GM20000 (cell line): ENCODE measurements around the gene PPP1R36.
"Not testable (repeated sequence)": the region's sequence is repeated elsewhere in the genome, so short reads cannot be mapped to it uniquely, and the experiment has no call there.

ENCODE experiments used
- DNase-seq: peaks from one replicate; pipeline ENCODE4 v3.0.0; 2012; ENCODE audit warnings: low spot score
- TF ChIP-seq, protein P1 (sequence below): IDR thresholded peaks from 2 replicates; pipeline ENCODE4 v1.5.1; 2012; ENCODE audit warnings: mild to moderate bottlenecking, control low read depth; ENCODE audit errors: extremely low read depth, missing control alignments

PPP1R36 gene

DNA sequence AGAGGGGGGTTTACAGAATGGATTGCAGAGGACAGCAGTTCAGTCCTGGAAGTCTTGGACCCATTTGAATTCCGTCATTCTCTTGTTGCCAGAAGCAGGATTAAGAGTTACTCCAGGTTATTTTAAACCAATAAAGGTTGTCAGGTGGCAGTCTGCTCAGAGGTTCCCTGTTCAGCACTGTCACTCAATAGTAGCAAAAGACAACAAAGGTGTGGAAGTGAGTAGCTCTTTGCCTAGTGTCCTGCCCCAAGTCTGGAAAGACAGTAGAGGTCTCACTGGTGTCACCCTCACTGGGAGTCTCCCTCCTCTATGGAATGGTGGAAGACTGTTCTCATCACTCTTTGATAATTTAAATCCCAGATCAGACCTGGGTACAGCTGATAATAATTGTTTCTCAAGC lies 81.0 kb downstream of the PPP1R36 start:
- TF ChIP-seq, protein P1, sequence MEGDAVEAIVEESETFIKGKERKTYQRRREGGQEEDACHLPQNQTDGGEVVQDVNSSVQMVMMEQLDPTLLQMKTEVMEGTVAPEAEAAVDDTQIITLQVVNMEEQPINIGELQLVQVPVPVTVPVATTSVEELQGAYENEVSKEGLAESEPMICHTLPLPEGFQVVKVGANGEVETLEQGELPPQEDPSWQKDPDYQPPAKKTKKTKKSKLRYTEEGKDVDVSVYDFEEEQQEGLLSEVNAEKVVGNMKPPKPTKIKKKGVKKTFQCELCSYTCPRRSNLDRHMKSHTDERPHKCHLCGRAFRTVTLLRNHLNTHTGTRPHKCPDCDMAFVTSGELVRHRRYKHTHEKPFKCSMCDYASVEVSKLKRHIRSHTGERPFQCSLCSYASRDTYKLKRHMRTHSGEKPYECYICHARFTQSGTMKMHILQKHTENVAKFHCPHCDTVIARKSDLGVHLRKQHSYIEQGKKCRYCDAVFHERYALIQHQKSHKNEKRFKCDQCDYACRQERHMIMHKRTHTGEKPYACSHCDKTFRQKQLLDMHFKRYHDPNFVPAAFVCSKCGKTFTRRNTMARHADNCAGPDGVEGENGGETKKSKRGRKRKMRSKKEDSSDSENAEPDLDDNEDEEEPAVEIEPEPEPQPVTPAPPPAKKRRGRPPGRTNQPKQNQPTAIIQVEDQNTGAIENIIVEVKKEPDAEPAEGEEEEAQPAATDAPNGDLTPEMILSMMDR = no peak
- no peak for DNase-seq

DNA sequence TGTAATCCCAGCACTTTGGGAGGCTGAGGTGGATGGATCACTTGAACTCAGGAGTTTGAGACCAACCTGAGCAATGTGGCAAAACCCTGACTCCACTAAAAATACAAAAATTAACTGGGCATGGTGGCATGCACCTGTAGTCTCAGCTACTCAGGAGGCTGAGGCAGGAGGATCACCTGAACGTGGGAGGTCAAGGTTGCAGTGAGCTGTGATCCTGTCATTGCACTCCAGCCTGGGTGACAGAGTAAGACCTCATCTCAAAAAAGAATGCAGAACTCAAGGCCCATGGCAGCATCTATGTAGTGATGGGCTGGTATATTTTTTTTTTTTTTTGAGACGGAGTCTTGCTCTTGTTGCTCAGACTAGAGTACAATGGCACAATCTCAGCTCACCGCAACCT lies 81.5 kb downstream of the PPP1R36 start:
- not testable (repeated sequence) for DNase-seq

DNA sequence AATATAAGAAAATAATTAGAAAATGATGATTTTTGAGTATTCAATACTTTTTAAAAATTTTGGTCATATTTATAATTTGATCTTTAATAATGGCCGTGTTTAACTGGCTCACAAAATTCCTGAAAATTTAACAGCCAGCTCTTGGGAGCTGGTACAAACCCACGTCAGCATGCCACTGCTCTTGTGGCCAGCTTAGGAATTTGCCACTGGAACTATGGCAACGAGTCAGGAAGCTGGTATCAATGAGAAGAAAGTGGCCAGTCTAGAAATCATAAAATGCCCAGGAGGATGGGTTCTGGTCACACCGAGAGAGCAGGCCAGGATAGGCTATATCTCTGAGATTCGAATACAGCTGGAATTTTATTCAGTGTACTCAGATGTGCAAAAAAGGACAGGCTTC lies 82.3 kb downstream of the PPP1R36 start:
- TF ChIP-seq, protein P1 = no peak
- no peak for DNase-seq

DNA sequence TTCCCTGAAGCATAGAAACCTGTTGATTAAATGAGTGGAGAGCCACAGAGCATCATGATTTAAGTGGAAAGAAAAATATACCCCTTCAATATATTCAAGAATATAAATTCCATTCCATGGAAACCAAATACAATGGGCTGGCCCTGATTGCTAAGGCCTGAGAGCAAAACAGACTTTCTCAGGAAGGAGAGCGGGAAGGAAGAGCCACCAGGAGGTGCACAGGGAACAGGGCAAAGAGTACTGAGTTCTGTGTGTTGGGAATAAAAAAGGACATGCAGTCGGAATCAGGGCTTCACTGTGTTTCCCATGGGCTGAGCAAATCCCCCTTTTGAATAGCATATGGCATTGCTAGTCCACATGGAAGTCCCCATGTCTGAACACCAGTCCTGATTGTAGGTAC lies 84.8 kb downstream of the PPP1R36 start:
- no peak for DNase-seq
- TF ChIP-seq, protein P1 = no peak

DNA sequence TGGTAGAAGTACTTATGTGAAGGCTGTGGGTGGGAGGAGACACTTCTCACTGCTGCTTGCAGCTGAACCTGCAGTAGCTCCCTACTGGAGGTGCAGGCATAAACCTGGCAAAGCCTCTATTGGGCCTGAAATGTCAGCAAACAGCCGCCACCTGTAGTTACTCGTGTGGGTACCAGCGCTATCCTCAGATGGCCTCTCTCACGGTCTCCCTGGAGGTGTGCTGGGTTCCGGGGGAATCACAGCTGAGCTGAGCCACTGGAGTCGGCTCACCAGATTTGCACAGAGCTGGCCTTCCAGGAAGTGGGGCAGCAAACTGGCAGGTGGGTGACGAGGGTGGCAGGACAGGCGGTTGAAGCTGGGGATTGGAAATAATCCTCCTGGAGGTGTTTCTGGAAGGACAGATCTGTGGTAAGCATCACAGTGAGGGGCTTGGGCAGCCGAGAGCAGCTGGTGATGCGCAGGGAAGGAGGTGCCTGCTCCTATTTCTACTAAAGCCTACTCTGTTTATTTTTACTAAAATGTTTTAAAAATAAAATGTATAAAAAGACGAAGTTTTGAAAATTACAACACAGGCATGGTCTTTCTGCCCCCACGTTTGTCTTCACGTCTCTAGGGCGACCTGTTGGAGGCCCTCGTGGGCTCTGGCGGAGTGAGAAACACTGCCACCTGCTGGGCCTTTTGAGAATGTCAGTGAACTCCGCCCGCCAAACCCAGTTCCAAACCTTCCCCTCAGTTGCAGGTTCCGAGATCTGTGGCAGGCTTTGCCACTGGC lies 86.6 kb downstream of the PPP1R36 start:
- TF ChIP-seq, protein P1 = peak; percentile 53
- DNase-seq = peak; percentile 79

DNA sequence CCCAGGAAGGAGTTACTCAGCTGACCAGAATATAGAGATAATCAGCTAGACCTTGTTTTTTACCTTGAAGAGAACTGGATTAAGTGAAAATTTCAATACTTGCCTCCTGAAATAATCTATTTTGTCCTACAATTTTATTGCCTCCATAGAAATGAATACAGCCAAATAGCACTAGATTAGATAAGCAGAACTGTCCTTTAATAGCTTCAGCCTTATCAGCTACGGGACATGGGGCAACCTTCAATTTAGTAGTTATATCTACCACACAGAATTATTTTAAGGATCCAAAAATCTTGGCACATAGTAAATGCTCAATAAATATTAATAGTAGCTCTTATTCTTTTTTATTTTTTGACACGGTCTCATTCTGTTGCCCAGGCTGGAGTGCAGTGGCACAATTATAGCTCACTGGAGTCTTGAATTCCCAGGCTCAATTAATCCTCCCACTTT lies 87.2 kb downstream of the PPP1R36 start:
- TF ChIP-seq, protein P1 = no peak
- DNase-seq = no peak

DNA sequence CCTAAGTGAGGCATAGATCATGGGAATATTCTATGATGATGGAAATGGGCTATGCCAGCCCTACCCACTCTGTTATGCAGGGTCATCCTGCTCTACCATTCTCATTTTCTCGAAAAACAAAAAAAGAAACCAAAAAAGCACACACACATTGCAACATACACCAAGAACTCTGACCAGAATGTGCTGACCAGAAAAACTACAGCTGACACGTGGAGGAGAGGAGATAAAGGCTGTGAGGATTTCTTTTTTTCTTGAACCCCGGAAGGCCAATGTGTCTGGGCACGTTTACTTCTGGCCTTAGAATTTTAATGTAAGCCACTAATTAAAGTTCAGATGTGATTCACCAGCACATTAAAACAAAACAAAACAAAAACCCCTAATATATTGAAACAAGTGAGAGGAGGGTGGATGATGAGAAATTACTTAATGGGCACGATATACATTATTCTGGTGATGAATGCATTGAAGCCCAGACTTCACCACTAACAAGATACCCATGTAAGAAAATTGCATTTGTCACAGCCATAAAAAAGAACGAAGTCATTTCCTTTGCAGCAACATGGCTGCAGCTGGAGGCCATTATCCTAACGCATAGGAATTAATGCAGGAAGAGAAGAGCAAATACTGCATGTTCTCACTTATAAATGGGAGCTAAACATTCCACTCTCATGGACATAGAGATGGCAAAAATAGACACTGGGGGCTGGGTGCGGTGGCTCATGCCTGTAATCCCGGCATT lies 88.1 kb downstream of the PPP1R36 start:
- TF ChIP-seq, protein P1 = no peak
- DNase-seq = no peak
